Colonic mucosa (tissue), 4 donors: ENCODE data around the gene WDFY4. TPM values are rescaled to one million over a fixed set of nuclear protein-coding genes. Genes with fewer than 3 reads are reported as not detected.

Experiments
- DNase-seq: peaks from one replicate; pipeline ENCODE4 v3.0.0-alpha.2; 2020
- H3K27ac ChIP-seq: fragments of 200-600 bp; one replicate; pipeline ENCODE4 v1.8.0; 2021
- H3K27me3 ChIP-seq: fragments of 200-600 bp; one replicate; pipeline ENCODE4 v1.8.0; 2021
- H3K36me3 ChIP-seq: fragments of 200-600 bp; one replicate; pipeline ENCODE4 v1.8.0; 2021
- H3K4me1 ChIP-seq: fragments of 200-600 bp; one replicate; pipeline ENCODE4 v1.8.0; 2021; ENCODE audit warnings: mild to moderate bottlenecking
- H3K4me3 ChIP-seq: fragments of 200-600 bp; one replicate; pipeline ENCODE4 v1.8.0; 2021
- H3K9ac ChIP-seq, 2 donors: one replicate each; pipeline ENCODE4 v1.7.0; 2013; ENCODE audit warnings: control low read depth in 2 of 2, low read depth in 2 of 2, low read length in 2 of 2
- H3K9me3 ChIP-seq: fragments of 200-600 bp; one replicate; pipeline ENCODE4 v1.8.0; 2021
- CTCF ChIP-seq: fragments of 200-600 bp; IDR thresholded peaks from one replicate; pipeline ENCODE4 v1.8.0; 2022; ENCODE audit warnings: antibody characterized with exemption, mild to moderate bottlenecking
- intact Hi-C: fragments of 100-400 bp; cut with DNase I; formaldehyde crosslinking; loops from one replicate; pipeline ENCODE4 v1.14.1; 2022
- total RNA-seq, 2 donors: library from RNA; stranded (reverse); fragmentation: NEBNext Ultra II Directional in 1 of 2; extraction: Animal tissue kit (Norgen Biotek cat#: 25700) in 1 of 2; gene quantifications; one replicate each; pipeline ENCODE4 v1.2.1, GENCODE V29; 2021
- donor health status: healthy.
- donor health status: DM: no; HTN: no; CAD: no.
- donor health status: DM: no; HTN: no; CAD: no.

Gene WDFY4
- total RNA-seq, 2 donors from 2014 or later, result 1.5 to 1.6 TPM

DNA sequence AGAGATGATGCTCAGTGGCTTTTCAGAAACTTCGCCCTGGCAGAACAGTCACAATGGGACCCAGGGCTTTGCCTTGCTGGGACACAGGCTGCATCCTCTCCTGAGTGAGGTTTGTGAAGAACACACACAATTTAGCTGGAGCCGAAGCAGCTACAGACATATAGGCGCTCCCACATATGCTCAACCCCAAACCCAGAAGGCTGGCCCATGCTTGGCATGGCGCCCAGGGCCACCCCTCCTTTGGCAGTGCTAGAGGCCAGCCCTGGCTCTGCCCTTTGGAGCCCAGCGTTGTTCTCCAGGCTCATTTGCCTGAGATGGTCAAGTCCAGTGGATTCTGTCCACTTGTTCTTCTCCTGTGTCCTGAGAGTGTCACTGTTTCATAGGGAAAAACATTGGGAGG is 94.4 kb downstream of the WDFY4 start:
- Histone ChIP-seq H3K9me3 (no peaks in the 10 kb centered on the region), H3K4me3 (no peak overlapping the region), H3K36me3 (no peaks in the 10 kb centered on the region), H3K9ac (no peak overlapping the region), H3K27ac (no peak overlapping the region), H3K4me1 (no peaks in the 10 kb centered on the region), H3K27me3 (no peaks in the 10 kb centered on the region)
- intact Hi-C loops, result no loop called here
- no peak for DNase-seq
- no peak for TF ChIP-seq CTCF

- peak; percentile 2 for DNase-seq
- H3K9me3 ChIP-seq, result no peaks in the 10 kb centered on the region
- no peak for TF ChIP-seq CTCF
- intact Hi-C loops, result no loop called here
- H3K27ac ChIP-seq, result no peak overlapping the region
- no peaks in the 10 kb centered on the region for H3K27me3 ChIP-seq
- H3K9ac ChIP-seq, result no peak overlapping the region
- H3K36me3 ChIP-seq, result no peaks in the 10 kb centered on the region
- H3K4me3 ChIP-seq, result no peak overlapping the region
- H3K4me1 ChIP-seq, result no peaks in the 10 kb centered on the region
Observed at GRCh38 chr10:48779546-48780152, 95.0 kb downstream of the WDFY4 start.

DNA sequence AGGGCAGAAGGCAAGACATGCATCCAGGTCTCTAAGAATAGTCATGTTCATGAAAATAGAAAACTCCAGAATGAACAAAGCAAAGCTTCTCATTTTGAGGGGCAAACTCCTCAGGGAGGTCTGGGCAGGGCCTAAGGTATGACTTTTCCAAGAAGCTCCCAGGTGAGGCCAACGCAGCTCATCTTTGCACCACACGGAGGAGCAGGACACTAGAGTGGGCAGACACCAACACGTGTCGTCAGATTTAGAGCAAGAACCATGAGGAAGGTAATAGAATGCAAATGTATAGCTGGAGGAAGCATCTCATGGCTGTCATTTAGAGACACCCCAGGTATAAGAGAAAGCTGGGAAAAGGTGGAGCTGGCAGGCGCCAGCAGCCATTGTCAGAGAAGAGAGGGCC is 95.7 kb downstream of the WDFY4 start:
- TF ChIP-seq CTCF, result no peak
- Histone ChIP-seq H3K9ac (no peak overlapping the region), H3K27me3 (no peaks in the 10 kb centered on the region), H3K9me3 (no peaks in the 10 kb centered on the region), H3K4me3 (no peak overlapping the region), H3K27ac (no peak overlapping the region), H3K36me3 (no peaks in the 10 kb centered on the region), H3K4me1 (no peaks in the 10 kb centered on the region)
- intact Hi-C loops, result no loop called here
- peak; percentile 9 for DNase-seq

DNA sequence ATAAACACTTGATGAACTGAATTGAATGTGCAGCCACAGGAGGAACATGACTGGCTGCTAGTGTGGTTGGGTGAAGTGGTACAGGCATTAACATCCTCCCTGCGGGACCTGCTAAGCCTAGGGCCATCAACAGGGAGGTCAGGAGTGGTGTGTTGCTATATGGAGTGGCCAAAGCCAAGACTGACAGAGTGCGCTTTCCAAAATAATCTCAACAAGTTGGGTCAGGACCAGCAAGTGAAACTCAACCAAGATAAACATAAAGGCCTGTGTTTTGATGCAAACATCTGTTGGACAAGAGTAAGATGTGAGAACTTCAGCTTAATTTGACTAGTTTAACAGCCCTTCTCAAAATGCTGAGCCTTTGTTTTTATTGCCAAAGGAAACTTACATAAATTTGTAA is 97.7 kb downstream of the WDFY4 start:
- Histone ChIP-seq H3K9me3 (no peaks in the 10 kb centered on the region), H3K9ac (no peak overlapping the region), H3K4me3 (no peak overlapping the region), H3K36me3 (no peaks in the 10 kb centered on the region), H3K27ac (no peak overlapping the region), H3K4me1 (no peaks in the 10 kb centered on the region), H3K27me3 (no peaks in the 10 kb centered on the region)
- DNase-seq, result no peak
- intact Hi-C loops, result no loop called here
- TF ChIP-seq CTCF, result no peak

DNA sequence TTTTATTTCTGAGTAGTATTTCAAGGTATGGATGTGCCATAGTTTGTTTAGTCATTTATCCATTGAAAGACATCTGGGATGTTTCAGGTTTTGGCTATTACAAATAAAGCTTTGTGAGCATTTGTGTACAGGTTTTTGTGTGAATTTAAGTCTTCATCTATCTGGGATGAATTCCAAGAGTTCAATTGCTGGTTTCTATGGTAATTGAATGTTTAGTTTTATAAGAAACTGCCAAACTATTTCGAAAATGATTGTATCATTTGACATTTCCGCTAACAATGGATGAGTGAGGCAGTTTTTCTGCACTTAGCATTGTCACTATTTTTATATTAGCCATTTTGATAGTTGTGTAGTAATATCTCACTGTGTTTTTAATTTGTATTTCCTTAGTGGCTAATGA is 99.4 kb downstream of the WDFY4 start:
- intact Hi-C loops, result no loop called here
- Histone ChIP-seq H3K9me3 (no peaks in the 10 kb centered on the region), H3K36me3 (no peaks in the 10 kb centered on the region), H3K4me3 (no peak overlapping the region), H3K27me3 (no peaks in the 10 kb centered on the region), H3K27ac (no peak overlapping the region), H3K9ac (no peak overlapping the region), H3K4me1 (no peaks in the 10 kb centered on the region)
- no peak for TF ChIP-seq CTCF
- DNase-seq, result no peak

- Histone ChIP-seq H3K27me3 (no peaks in the 10 kb centered on the region), H3K9ac (no peak overlapping the region), H3K4me1 (no peaks in the 10 kb centered on the region), H3K9me3 (no peaks in the 10 kb centered on the region), H3K36me3 (no peaks in the 10 kb centered on the region), H3K4me3 (no peak overlapping the region), H3K27ac (no peak overlapping the region)
- no peak for TF ChIP-seq CTCF
- no peak for DNase-seq
- intact Hi-C loops, result no loop called here
Observed at GRCh38 chr10:48785796-48786195, 101.1 kb downstream of the WDFY4 start.
